ENCODE results near the gene HDAC4.

DNA sequence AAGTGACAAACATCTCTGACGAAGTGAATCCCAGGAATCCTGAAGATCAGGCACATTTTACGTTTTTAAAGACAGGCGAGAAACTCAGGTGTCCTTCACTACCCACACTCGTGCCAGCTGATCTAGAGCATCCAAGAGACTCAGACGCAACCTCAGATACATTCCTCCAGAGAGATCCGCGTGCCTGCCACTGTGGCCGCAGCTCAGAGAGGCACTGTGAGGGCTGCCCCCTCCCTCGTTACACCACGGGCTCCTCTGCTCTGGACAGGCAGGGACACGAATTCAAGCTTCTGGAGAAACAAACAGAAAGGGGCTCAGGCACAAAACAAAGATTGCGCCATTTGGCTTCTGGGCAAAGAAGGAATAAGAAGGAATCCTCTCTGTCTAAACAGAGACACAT is 268.0 kb downstream of the HDAC4 start:
- TF ChIP-seq, protein P1, sequence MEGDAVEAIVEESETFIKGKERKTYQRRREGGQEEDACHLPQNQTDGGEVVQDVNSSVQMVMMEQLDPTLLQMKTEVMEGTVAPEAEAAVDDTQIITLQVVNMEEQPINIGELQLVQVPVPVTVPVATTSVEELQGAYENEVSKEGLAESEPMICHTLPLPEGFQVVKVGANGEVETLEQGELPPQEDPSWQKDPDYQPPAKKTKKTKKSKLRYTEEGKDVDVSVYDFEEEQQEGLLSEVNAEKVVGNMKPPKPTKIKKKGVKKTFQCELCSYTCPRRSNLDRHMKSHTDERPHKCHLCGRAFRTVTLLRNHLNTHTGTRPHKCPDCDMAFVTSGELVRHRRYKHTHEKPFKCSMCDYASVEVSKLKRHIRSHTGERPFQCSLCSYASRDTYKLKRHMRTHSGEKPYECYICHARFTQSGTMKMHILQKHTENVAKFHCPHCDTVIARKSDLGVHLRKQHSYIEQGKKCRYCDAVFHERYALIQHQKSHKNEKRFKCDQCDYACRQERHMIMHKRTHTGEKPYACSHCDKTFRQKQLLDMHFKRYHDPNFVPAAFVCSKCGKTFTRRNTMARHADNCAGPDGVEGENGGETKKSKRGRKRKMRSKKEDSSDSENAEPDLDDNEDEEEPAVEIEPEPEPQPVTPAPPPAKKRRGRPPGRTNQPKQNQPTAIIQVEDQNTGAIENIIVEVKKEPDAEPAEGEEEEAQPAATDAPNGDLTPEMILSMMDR (IDR thresholded peaks at IDR 0.05) = no peak
- TF ChIP-seq POLR2A (IDR thresholded peaks at IDR 0.05) (no peak), POLR2AphosphoS5 (IDR thresholded peaks at IDR 0.05; ENCODE audit: insufficient read depth in 1 of 2, low read depth in 1 of 2) (no peak)
